ENCODE results near the gene CPED1. TPM values are rescaled to one million over a fixed set of nuclear protein-coding genes. Genes with fewer than 3 reads are reported as not detected.

Gene CPED1
- 0.03 to 0.10 TPM (median 0.05 TPM) in 3 of 5 replicates, not detected in the others for total RNA-seq (2022; extraction: Qiagen RNA extraction)

GRCh38 chr7:120988591-120989256 is at the start of gene CPED1:
TSS of gene CPED1 (plus strand) at chr7:120988711. CDS start at chr7:120989622, 911 bp downstream.

GRCh38 chr7:120950539-120951308 is 37.8 kb upstream of the CPED1 start, which contains the start of gene ING3:
TSS of gene ING3 (plus strand) at chr7:120950777. CDS start at chr7:120950897, 120 bp downstream.

GRCh38 chr7:121328508-121329190 is 340.1 kb downstream of the CPED1 start, which contains the start of gene WNT16:
TSS of gene WNT16 (plus strand) at chr7:121329000. CDS start at chr7:121329293, 293 bp downstream.

Other genes starting within 250 kb of the CPED1 start
- 0.28 to 1.2 TPM (median 0.58 TPM) in 5 replicates for gene TSPAN12, start 130.6 kb upstream of the CPED1 start, total RNA-seq (2022; extraction: Qiagen RNA extraction)
- 4.4 to 5.8 TPM (median 4.9 TPM) in 5 replicates for gene ING3, start 37.9 kb upstream of the CPED1 start, total RNA-seq (2022; extraction: Qiagen RNA extraction)